NCI-H2196 treated with DMSO at 0.1 percent for 48 hours (cell line): ENCODE results near the gene FOS.

Source experiments
- DNase-seq: peaks from one replicate; lab custom pipeline; 2025; ENCODE audit not compliant: unreplicated experiment; lab: John Stamatoyannopoulos, UW

FOS gene

DNA sequence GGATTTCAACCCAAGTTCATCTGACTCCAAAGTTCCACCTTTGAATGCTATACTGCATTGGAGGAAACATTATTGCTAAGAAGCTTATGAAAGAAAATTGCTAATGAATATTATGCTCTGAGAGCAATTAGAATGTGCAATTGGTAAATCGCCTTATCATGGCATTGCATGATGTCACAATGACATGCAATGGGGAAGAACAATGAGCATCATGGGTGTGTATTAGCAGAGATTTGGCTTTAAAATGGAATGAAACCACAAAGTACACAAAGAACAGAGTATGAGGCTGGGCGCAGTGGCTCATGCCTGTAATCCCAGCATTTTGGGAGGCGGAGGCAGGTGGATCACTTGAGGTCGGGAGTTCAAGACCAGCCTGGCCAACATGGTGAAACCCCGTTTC lies 34.7 kb downstream of the FOS start:
- DNase-seq = no peak

DNA sequence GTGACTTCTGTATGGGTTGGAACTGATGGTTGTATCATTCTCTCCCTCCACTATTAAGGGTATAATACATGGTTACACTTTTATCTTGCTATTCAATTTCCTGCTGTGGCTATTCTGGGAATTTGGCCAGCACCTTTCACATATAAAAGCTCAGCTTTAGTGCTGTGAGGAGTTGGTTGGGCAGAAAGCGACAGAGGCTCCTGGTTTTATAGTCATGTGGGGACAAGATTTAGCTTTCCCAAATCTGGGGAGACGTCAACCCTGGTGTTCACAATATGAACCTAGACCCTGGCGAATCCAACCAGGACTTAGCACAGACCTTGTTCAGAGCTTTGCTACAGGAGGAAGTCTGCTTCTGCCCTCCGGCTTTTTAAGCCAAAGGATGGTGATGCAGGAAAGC lies 36.5 kb downstream of the FOS start:
- peak; percentile 26 for DNase-seq

DNA sequence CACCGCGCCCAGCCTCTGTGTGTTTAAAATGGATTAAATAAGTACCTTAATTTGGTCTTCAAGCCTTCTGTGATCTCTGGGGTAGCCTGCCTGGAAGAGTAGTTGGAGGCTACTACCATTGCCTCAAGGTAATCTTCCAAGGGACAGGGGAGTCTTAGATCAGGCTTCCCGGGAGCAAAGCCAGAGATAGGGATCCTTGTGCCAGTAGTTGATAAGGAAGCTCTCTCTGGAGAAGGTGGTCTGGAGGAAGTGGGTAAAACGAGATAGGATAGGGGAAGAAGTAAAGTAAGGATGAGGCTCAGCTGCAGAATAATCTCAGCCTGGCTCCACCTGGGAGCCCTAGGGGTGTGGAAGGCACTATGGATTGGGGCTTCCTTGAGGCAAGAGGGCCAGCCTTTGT lies 38.5 kb downstream of the FOS start:
- DNase-seq = no peak

DNA sequence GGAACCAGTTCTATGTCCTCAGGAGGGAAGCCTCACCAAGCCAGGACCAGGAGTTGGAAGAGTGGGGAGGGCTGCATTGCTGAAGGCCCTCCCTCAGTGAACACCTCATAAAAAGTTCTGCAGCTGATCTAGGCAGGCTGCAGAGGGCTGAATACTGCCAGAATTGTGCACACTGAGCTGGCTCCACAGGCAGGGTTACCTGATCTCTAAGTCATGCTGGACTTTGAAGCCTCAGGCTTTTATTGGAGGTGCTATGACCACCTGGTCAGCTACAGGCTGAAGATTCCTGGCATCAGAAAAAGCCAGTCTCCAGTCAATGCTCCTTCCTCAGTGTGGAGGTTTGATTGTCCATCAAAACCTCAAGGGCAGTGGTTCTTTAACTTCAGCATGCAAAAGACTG lies 39.7 kb downstream of the FOS start:
- DNase-seq = no peak

DNA sequence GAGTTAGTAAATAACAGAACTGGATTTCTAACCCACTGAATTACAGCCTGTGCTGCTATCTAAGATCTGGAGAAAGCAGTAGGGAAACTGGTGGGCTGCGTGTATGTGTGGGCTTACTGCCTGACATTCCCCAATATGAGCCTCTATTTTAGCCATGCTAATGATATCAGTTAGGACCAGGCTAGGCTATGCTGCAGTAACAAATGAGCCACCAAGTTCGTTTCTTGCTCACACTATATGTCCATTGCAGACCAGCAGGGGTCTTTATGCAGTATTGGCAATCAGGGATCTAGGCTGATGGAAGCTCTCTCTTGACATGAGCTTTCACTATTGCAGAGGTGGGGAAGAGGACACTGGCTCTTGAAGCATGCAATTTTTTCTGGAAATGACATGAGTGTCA lies 40.4 kb downstream of the FOS start:
- no peak for DNase-seq

DNA sequence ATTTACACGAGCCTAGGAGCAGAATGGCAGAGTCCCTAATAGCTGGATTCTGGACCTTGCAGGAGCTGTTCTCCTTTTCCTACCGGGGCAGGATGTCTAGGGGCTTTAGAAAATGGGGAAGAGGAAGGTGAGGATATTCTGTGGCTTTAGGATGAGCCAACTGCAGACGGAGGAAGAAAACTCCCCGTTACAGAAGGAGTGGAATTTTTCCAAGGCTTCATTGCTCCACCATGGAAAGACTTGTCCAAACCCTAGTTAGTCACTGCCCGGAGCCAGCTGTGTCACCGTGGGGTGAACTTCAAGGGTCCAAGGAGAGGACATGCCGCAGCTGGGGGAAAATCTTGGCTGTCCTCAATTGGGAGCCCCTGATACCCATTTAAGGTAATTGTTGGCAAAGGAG lies 41.6 kb downstream of the FOS start:
- no peak for DNase-seq

DNA sequence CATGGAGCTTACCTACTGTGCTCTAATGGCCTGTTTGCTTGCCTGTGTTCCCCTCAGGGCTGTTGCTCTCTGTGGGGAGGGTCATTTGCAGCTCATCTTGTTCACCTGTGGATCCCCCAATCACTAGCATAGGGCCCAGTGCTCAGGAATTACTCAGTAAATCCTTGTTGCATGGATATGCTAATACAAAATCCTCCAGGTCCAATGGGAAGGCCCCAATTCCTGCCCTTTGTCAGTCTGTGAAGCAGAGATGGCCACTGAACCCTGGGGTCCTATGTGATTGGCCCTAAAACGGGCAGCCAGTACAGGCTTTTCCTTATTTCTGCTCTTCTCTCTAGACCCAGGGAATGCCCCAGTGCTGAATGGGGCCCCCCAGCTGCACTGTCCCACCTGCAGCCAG lies 44.1 kb downstream of the FOS start:
- DNase-seq = no peak

DNA sequence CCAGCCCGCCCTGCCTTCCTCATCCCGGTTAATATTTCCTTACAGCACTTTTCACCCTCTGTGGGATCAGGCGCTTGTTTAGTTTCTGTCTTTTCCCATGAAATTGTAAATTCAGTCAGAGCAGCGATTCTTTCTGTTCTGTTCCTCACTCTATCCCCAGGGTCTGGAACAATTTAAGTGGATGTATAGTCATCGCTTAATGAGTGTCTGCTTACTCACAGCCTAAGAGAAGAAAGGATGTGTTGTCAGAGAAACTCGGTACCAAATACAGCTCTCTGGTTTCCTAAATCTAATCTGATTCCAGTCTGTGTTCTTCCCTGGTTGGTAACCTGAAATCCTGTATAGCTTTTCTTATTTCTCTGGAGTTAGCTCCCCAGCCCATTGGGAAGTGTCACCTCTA lies 44.9 kb downstream of the FOS start:
- no peak for DNase-seq

DNA sequence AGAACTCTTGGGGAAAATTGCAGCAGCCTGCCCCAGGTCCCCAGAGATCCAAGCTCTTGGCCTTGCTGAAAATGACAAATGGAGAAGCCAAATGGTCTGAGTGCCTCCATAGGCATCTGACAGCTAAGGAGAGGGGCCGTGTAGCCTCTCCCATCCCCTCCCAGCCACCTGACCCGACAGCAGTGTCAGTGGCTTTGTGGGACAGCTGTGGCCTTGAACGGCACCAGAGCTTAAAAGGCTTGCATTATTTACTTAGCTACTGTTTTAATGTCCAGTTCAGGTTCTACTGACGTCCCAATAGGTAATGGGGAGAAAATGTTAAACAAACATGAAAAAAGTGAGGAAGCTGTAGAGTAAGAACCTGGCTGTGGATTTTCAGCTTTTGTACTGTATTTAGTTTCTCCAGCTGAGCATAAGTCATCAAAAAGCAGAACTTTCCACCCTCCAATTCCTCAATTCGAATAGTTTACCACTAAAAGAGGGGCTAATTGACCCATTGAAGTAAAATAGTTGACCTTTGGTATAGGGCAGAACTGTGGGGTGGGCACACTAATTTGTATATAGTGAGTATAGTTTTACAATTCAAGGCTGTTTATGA lies 50.0 kb downstream of the FOS start:
- no peak for DNase-seq

DNA sequence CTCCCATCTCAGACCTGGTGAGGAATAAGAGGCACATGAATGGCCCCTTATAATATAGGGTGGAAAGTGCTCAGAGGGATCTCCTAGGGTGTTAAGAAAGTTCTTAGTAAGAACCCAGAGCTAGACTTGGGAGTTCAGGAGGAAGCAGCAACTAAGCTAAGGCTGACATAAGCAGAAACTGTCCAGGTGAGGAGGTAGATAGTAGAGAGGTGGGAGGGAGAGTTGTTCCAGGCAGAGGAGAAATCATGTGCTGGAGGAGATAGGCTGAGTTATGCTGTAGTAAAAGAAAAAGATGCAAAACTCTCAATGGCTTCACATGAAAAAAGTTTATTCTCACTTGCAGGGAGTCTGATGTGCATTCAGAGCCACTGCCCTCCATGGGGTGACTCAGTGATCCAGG lies 50.7 kb downstream of the FOS start:
- DNase-seq = no peak

DNA sequence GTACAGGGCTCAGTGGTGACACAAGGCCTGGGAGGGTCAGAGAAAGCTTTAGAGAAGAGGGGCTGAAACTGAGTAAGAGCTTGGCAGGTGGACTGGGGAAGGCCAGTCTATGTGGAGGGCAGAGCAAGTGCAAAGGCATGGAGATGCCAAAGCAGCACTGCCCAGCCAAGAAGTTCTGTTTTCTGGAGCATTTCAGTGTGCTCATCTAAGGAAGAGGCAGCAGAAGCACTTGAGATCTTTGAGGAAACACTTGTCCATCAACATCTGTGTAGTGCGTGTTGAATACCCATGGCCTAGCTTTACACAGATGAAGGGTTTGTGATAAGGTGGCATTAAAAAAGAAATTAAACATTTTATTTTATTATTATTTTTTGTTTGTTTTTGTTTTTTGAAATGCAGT lies 52.8 kb downstream of the FOS start:
- DNase-seq = no peak
